HepG2 (cell line): ENCODE data around the gene SCYGR6. TPM values are rescaled to one million over a fixed set of nuclear protein-coding genes. Genes with fewer than 3 reads are reported as not detected.
A peak's percentile ranks its signal among the peaks of the same experiment; 100 is the strongest.

Source experiments
- CBX2 ChIP-seq, 2 experiments: fragments of 200-600 bp in 1 of 2; sonication (generic); formaldehyde crosslinking in 1 of 2; IDR thresholded peaks; 2 replicates each; pipeline versions ENCODE4 v1.7.0 to v1.8.1; 2018 to 2022; ENCODE audit warnings: low read depth in 2 of 2, low read length in 1 of 2, mild to moderate bottlenecking in 1 of 2, missing genetic modification reagents in 1 of 2
- CHD2 ChIP-seq: IDR thresholded peaks from 2 replicates; pipeline ENCODE4 v1.6.1; 2011; ENCODE audit warnings: low read depth, low read length, improper control_type of control experiment
- EZH2 ChIP-seq: conservative IDR thresholded peaks from 2 replicates; pipeline ENCODE4 v1.6.1; 2012; ENCODE audit warnings: mild to moderate bottlenecking, low read depth, low read length, moderate library complexity
- FIP1L1 ChIP-seq: fragments of 200-400 bp; formaldehyde crosslinking; IDR thresholded peaks from 2 replicates; pipeline ENCODE4 v1.6.1; 2018; ENCODE audit warnings: low read depth, mild to moderate bottlenecking, low read length, moderate library complexity, borderline replicate concordance; ENCODE audit not compliant: insufficient read depth
- HOXD1 ChIP-seq: sonication (generic); formaldehyde crosslinking; IDR thresholded peaks from 2 replicates; pipeline ENCODE4 v1.5.0; 2020; ENCODE audit warnings: missing genetic modification reagents
- KAT7 ChIP-seq: IDR thresholded peaks from 2 replicates; pipeline ENCODE4 v1.6.1; 2018; ENCODE audit warnings: borderline replicate concordance, missing compliant biosample characterization
- MIER3 ChIP-seq: IDR thresholded peaks from 2 replicates; pipeline ENCODE4 v1.6.1; 2016; ENCODE audit warnings: missing compliant biosample characterization, borderline replicate concordance
- POGK ChIP-seq: sonication (generic); formaldehyde crosslinking; conservative IDR thresholded peaks from 2 replicates; pipeline ENCODE4 v1.8.0; 2022; ENCODE audit warnings: mild to moderate bottlenecking, moderate library complexity, missing genetic modification reagents
- POLR2G ChIP-seq: fragments of 200-400 bp; formaldehyde crosslinking; IDR thresholded peaks from 2 replicates; pipeline ENCODE4 v1.6.1; 2018; ENCODE audit warnings: mild to moderate bottlenecking, low read depth, low read length, moderate library complexity
- RNF2 ChIP-seq: fragments of 450-650 bp; conservative IDR thresholded peaks from 2 replicates; pipeline ENCODE4 v1.6.1; 2016; ENCODE audit warnings: low read depth
- TAF1 ChIP-seq: sonication (generic); formaldehyde crosslinking; IDR thresholded peaks from 2 replicates; pipeline ENCODE4 v1.4.0; 2020; ENCODE audit warnings: missing genetic modification reagents
- ZBTB37 ChIP-seq: sonication (generic); formaldehyde crosslinking; IDR thresholded peaks from 2 replicates; pipeline ENCODE4 v1.4.0; 2020; ENCODE audit warnings: mild to moderate bottlenecking, missing genetic modification reagents
- ZNF20 ChIP-seq: sonication (generic); formaldehyde crosslinking; IDR thresholded peaks from 2 replicates; pipeline ENCODE4 v1.4.0; 2020; ENCODE audit warnings: mild to moderate bottlenecking, moderate library complexity, missing genetic modification reagents
- ZNF335 ChIP-seq: sonication (generic); formaldehyde crosslinking; IDR thresholded peaks from 2 replicates; pipeline ENCODE4 v1.4.0; 2020; ENCODE audit warnings: missing genetic modification reagents
- ZNF446 ChIP-seq: sonication (generic); formaldehyde crosslinking; IDR thresholded peaks from 2 replicates; pipeline ENCODE4 v1.5.0; 2020; ENCODE audit warnings: mild to moderate bottlenecking, missing genetic modification reagents
- ZNF572 ChIP-seq: sonication (generic); formaldehyde crosslinking; IDR thresholded peaks from 2 replicates; pipeline ENCODE4 v1.5.1; 2020; ENCODE audit warnings: mild to moderate bottlenecking, missing genetic modification reagents
- ZNF589 ChIP-seq: sonication (generic); formaldehyde crosslinking; conservative IDR thresholded peaks from 2 replicates; pipeline ENCODE4 v1.8.0; 2022; ENCODE audit warnings: mild to moderate bottlenecking, moderate library complexity, missing genetic modification reagents
- ZNF780A ChIP-seq: sonication (generic); formaldehyde crosslinking; IDR thresholded peaks from 2 replicates; pipeline ENCODE4 v1.8.0; 2022; ENCODE audit warnings: mild to moderate bottlenecking, missing genetic modification reagents, moderate library complexity
- ZSCAN31 ChIP-seq: sonication (generic); formaldehyde crosslinking; IDR thresholded peaks from 2 replicates; pipeline ENCODE4 v1.5.0; 2020; ENCODE audit warnings: low read depth, mild to moderate bottlenecking, missing genetic modification reagents
- polyA plus RNA-seq, 8 experiments: library from polyadenylated mRNA; depleted of rRNA in 3 of 8; stranded (reverse) in 7 of 8; unstranded in 1 of 8; fragments of >200 nt; fragmentation: Illumina TruSeq in 4 of 8; extraction: Trizol in 4 of 8; gene quantifications; 2 replicates each; pipeline versions ENCODE4 v1.2.1 to v1.2.3, GENCODE V29; 2011 to 2016; ENCODE audit warnings: low read depth in 4 of 8, missing spikeins in 1 of 8, mixed read lengths in 1 of 8; ENCODE audit not compliant: insufficient read depth in 1 of 8
- total RNA-seq, 5 experiments: library from RNA; depleted of rRNA; stranded (reverse); fragments of >200 nt; fragmentation: Illumina TruSeq; extraction: Trizol; gene quantifications; 2 replicates each; pipeline ENCODE4 v1.2.3, GENCODE V29; 2016; ENCODE audit warnings: low read depth in 1 of 5
- TF ChIP-seq, protein P1 (sequence below): sonication (generic); formaldehyde crosslinking; IDR thresholded peaks from 2 replicates; pipeline ENCODE4 v1.4.0; 2020; ENCODE audit warnings: missing genetic modification reagents
- TF ChIP-seq, protein P2 (sequence below): IDR thresholded peaks from 2 replicates; pipeline ENCODE4 v1.6.1; 2016; ENCODE audit warnings: low read depth
- TF ChIP-seq, protein P3 (sequence below): sonication (generic); formaldehyde crosslinking; IDR thresholded peaks from 2 replicates; pipeline ENCODE4 v1.4.0; 2020; ENCODE audit warnings: missing genetic modification reagents

Gene SCYGR6
- total and polyA plus RNA-seq, 2 of the 13 experiments (the other 11 are each of a cell fraction or from before 2014, with no cell fraction given), result not detected

DNA sequence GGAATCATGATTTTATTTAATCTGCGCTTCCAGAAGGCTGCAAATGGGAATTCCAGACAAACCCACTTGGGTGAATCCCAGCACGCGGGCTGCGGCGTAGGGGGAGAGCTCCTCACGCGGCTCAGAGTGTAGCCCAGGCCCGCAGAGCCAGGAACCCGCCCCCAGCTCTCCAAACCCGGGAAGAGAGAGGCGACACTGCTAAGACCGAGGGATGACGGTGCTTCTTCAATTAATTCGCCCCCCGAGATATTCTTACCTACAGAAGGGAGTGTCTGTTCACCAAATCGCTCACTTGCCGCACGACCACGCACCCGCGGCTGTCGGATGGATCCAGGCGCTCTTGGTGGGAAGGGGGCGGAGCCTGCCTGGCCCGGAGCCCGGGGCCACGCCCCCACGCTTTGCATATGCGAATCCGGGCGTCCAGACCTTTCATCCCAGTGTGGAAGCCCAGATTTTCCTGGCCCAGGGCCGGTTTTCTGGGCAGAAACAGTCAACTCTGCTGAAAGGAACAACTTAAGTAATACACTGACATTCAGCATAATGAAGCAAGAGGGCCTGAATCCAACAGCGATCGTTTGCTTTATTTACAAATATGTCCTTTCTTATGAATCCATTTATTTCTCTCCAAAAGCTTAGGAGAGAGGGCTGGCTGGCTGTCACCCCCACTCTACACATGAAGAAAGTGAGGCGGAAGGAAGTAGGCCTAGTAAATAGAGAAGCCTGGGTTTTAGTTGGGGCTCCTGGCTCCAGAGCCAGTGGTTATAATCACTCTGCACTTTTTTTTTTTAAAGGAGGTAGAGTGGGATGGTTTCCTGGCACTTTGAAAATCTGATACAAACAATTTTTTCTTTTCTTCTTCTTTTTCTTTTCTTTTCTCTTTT lies 6.6 kb downstream of the SCYGR6 start, which contains the start of gene SLC19A3 (continued):
- TF ChIP-seq ZBTB37 (0 out of 2 replicates have a peak, but pooled peaks have one; percentile 29), ZNF446 (0 out of 2 replicates have a peak, but pooled peaks have one; percentile 9), ZNF780A (no peak), ZNF589 (CRISPR knock-in tag) (no peak), KAT7 (CRISPR knock-in tag) (no peak), HOXD1 (CRISPR knock-in tag) (no peak), ZNF20 (CRISPR knock-in tag) (0 out of 2 replicates have a peak, but pooled peaks have one; percentile 43), ZNF572 (CRISPR knock-in tag) (no peak), POLR2G (no peak), EZH2 (peak; percentile 74; the same call in 1 of the 2 replicates), MIER3 (0 out of 2 replicates have a peak, but pooled peaks have one; percentile 16), TAF1 (CRISPR knock-in tag) (no peak), POGK (no peak), RNF2 (peak; percentile 62; the same call in 1 of the 2 replicates), ZSCAN31 (CRISPR knock-in tag) (0 out of 2 replicates have a peak, but pooled peaks have one; percentile 28), CHD2 (no peak), CBX2 (IDR thresholded peaks at IDR 0.05; ENCODE audit: low read depth, low read length) (no peak), CBX2 (CRISPR knock-in tag; IDR thresholded peaks at IDR 0.05; ENCODE audit: low read depth) (0 out of 2 replicates have a peak, but pooled peaks have one; percentile 38), ZNF335 (CRISPR knock-in tag) (no peak), FIP1L1 (no peak)
- TF ChIP-seq, protein P1, sequence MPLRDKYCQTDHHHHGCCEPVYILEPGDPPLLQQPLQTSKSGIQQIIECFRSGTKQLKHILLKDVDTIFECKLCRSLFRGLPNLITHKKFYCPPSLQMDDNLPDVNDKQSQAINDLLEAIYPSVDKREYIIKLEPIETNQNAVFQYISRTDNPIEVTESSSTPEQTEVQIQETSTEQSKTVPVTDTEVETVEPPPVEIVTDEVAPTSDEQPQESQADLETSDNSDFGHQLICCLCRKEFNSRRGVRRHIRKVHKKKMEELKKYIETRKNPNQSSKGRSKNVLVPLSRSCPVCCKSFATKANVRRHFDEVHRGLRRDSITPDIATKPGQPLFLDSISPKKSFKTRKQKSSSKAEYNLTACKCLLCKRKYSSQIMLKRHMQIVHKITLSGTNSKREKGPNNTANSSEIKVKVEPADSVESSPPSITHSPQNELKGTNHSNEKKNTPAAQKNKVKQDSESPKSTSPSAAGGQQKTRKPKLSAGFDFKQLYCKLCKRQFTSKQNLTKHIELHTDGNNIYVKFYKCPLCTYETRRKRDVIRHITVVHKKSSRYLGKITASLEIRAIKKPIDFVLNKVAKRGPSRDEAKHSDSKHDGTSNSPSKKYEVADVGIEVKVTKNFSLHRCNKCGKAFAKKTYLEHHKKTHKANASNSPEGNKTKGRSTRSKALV (CRISPR knock-in tag), result peak; percentile 64; the same call in 1 of the 2 replicates
- TF ChIP-seq, protein P2, sequence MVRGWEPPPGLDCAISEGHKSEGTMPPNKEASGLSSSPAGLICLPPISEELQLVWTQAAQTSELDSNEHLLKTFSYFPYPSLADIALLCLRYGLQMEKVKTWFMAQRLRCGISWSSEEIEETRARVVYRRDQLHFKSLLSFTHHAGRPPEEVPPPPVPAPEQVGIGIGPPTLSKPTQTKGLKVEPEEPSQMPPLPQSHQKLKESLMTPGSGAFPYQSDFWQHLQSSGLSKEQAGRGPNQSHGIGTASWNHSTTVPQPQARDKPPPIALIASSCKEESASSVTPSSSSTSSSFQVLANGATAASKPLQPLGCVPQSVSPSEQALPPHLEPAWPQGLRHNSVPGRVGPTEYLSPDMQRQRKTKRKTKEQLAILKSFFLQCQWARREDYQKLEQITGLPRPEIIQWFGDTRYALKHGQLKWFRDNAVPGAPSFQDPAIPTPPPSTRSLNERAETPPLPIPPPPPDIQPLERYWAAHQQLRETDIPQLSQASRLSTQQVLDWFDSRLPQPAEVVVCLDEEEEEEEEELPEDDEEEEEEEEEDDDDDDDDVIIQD (CRISPR knock-in tag), result peak; percentile 32; the same call in 1 of the 2 replicates
- TF ChIP-seq, protein P3, sequence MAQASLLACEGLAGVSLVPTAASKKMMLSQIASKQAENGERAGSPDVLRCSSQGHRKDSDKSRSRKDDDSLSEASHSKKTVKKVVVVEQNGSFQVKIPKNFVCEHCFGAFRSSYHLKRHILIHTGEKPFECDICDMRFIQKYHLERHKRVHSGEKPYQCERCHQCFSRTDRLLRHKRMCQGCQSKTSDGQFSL, result no peak
